Activated CD4-positive, alpha-beta T cell treated with anti-CD3 and anti-CD28 coated beads, Interleukin-2, amount 10 ng/mL, durations not matched to agents 7 days and 5 days (primary cell): ENCODE results near the gene TMC4. TPM values are rescaled to one million over a fixed set of nuclear protein-coding genes. Genes with fewer than 3 reads are reported as not detected.
"Not testable (repeated sequence)": the region's sequence is repeated elsewhere in the genome, so short reads cannot be mapped to it uniquely, and the experiment has no call there.

Source experiments
- CTCF ChIA-PET: fragments of 350-600 bp; sonication (Branson Sonifier 250); formaldehyde crosslinking; loops from one replicate; lab custom pipeline; 2021; ENCODE audit warnings: antibody characterized with exemption; lab: Charles Lee
- POLR2A ChIA-PET: fragments of 350-600 bp; sonication (Branson Sonifier 250); formaldehyde crosslinking; loops from one replicate; lab custom pipeline; 2021; ENCODE audit warnings: antibody characterized with exemption; lab: Charles Lee
- DNase-seq: peaks from one replicate; pipeline ENCODE4 v3.0.0-alpha.2; 2020
- H3K27ac Mint-ChIP-seq: one replicate; pipeline ENCODE4 v1.8.0; 2021; ENCODE audit warnings: mild to moderate bottlenecking, moderate library complexity, mixed read lengths
- H3K27me3 Mint-ChIP-seq: one replicate; pipeline ENCODE4 v1.8.0; 2021; ENCODE audit warnings: mixed read lengths
- H3K36me3 Mint-ChIP-seq: one replicate; pipeline ENCODE4 v1.8.0; 2021; ENCODE audit warnings: low read depth, mixed read lengths
- H3K4me1 Mint-ChIP-seq: one replicate; pipeline ENCODE4 v1.8.0; 2021; ENCODE audit warnings: mixed read lengths
- H3K4me3 Mint-ChIP-seq: one replicate; pipeline ENCODE4 v1.8.0; 2021; ENCODE audit warnings: mild to moderate bottlenecking, moderate library complexity, mixed read lengths
- H3K9me3 Mint-ChIP-seq: one replicate; pipeline ENCODE4 v1.8.0; 2021; ENCODE audit warnings: mixed read lengths
- total RNA-seq, 2 experiments: library from RNA; stranded (reverse); gene quantifications; one replicate each; pipeline ENCODE4 v1.2.3, GENCODE V29; 2021

TMC4 gene
- total RNA-seq, 2 experiments from 2014 or later = 4.6 to 4.9 TPM

GRCh38 chr19:54209058-54209810 is 36.3 kb upstream of the TMC4 start:
- H3K27me3 Mint-ChIP-seq = no peaks in the 10 kb centered on the region
- H3K4me3 Mint-ChIP-seq = no peak overlapping the region
- ChIA-PET POLR2A (no interaction called here), CTCF (no interaction called here)
- peaks cover 56% of the 10 kb centered on the region for H3K36me3 Mint-ChIP-seq
- peak overlapping the region; percentile 87 for H3K27ac Mint-ChIP-seq
- no peak for DNase-seq
- H3K9me3 Mint-ChIP-seq = no peaks in the 10 kb centered on the region
- H3K4me1 Mint-ChIP-seq = peaks cover 75% of the 10 kb centered on the region

GRCh38 chr19:54208784-54209057 is 35.8 kb upstream of the TMC4 start:
- no peak overlapping the region for H3K27ac Mint-ChIP-seq
- H3K27me3 Mint-ChIP-seq = no peaks in the 10 kb centered on the region
- peaks cover 78% of the 10 kb centered on the region for H3K4me1 Mint-ChIP-seq
- ChIA-PET CTCF (interaction anchor here (1.0 kb wide), 1 partner anchor 19 kb away, joined by 3 read pairs; the partner anchor contains the start of gene MBOAT7), POLR2A (interaction anchor here (0.6 kb wide), 1 partner anchor 1236 kb away, joined by 4 read pairs; no protein-coding TSS in a partner anchor)
- no peak overlapping the region for H3K4me3 Mint-ChIP-seq
- no peak for DNase-seq
- H3K36me3 Mint-ChIP-seq = peaks cover 59% of the 10 kb centered on the region
- no peaks in the 10 kb centered on the region for H3K9me3 Mint-ChIP-seq

- CTCF ChIA-PET = interaction anchor here (1.0 kb wide), 1 partner anchor 19 kb away, joined by 3 read pairs; the partner anchor contains the start of gene MBOAT7
- H3K4me1 Mint-ChIP-seq = peaks cover 83% of the 10 kb centered on the region
- peak; percentile 34 for DNase-seq
These were observed 35.2 kb upstream of the TMC4 start for GRCh38 chr19:54207983-54208783.

GRCh38 chr19:54207676-54207982 is 34.7 kb upstream of the TMC4 start:
- peaks cover 70% of the 10 kb centered on the region for H3K36me3 Mint-ChIP-seq

More at GRCh38 chr19:54207983-54208783, 35.2 kb upstream of the TMC4 start:
- H3K27me3 Mint-ChIP-seq = no peaks in the 10 kb centered on the region
- H3K27ac Mint-ChIP-seq = peak overlapping the region; percentile 51
- H3K4me3 Mint-ChIP-seq = peak overlapping the region; percentile 2
- POLR2A ChIA-PET = interaction anchor here (0.6 to 1.1 kb wide), 2 partner anchors 19 to 1236 kb away, joined by 4 read pairs; partner anchors contain the start of gene MBOAT7
- H3K36me3 Mint-ChIP-seq = peaks cover 65% of the 10 kb centered on the region
- no peaks in the 10 kb centered on the region for H3K9me3 Mint-ChIP-seq

GRCh38 chr19:54207193-54207592 is 34.2 kb upstream of the TMC4 start:
- H3K9me3 Mint-ChIP-seq, H3K27ac Mint-ChIP-seq, CTCF ChIA-PET, DNase-seq, H3K27me3 Mint-ChIP-seq, POLR2A ChIA-PET, H3K4me3 Mint-ChIP-seq: not testable (repeated sequence)
- Mint-ChIP-seq H3K36me3 (peaks cover 75% of the 10 kb centered on the region), H3K4me1 (peaks cover 93% of the 10 kb centered on the region)

More at GRCh38 chr19:54207676-54207982, 34.7 kb upstream of the TMC4 start:
- Mint-ChIP-seq H3K4me3 (peak overlapping the region; percentile 2), H3K4me1 (peaks cover 89% of the 10 kb centered on the region), H3K9me3 (no peaks in the 10 kb centered on the region), H3K27ac (peak overlapping the region; percentile 51), H3K27me3 (no peaks in the 10 kb centered on the region)
- ChIA-PET CTCF (interaction anchor here (1.0 kb wide), 1 partner anchor 18 kb away, joined by 3 read pairs; the partner anchor contains the start of gene MBOAT7), POLR2A (interaction anchor here (1.1 kb wide), 1 partner anchor 18 kb away, joined by 4 read pairs; the partner anchor contains the start of gene MBOAT7)
- DNase-seq = no peak

GRCh38 chr19:54206831-54207177 is 33.8 kb upstream of the TMC4 start:
- H3K4me3 Mint-ChIP-seq = no peak overlapping the region
- CTCF ChIA-PET = interaction anchor here (0.9 kb wide), 1 partner anchor 185 kb away, joined by 3 read pairs; no protein-coding TSS in a partner anchor
- no peaks in the 10 kb centered on the region for H3K27me3 Mint-ChIP-seq
- peaks cover 79% of the 10 kb centered on the region for H3K36me3 Mint-ChIP-seq
- H3K4me1 Mint-ChIP-seq = peaks cover 95% of the 10 kb centered on the region
- no peak overlapping the region for H3K27ac Mint-ChIP-seq
- no peak for DNase-seq
- POLR2A ChIA-PET = no interaction called here
- H3K9me3 Mint-ChIP-seq = no peaks in the 10 kb centered on the region

GRCh38 chr19:54206030-54206830 is 33.3 kb upstream of the TMC4 start:
- H3K27ac Mint-ChIP-seq = no peak overlapping the region
- POLR2A ChIA-PET = no interaction called here
- CTCF ChIA-PET = interaction anchor here (0.9 kb wide), 1 partner anchor 185 kb away, joined by 3 read pairs; no protein-coding TSS in a partner anchor
- peaks cover 83% of the 10 kb centered on the region for H3K36me3 Mint-ChIP-seq
- DNase-seq = no peak
- no peak overlapping the region for H3K4me3 Mint-ChIP-seq
- no peaks in the 10 kb centered on the region for H3K27me3 Mint-ChIP-seq
- H3K4me1 Mint-ChIP-seq = peaks cover 96% of the 10 kb centered on the region
- no peaks in the 10 kb centered on the region for H3K9me3 Mint-ChIP-seq

- Mint-ChIP-seq H3K4me3 (no peak overlapping the region), H3K27me3 (no peaks in the 10 kb centered on the region), H3K4me1 (peaks cover 87% of the 10 kb centered on the region), H3K9me3 (no peaks in the 10 kb centered on the region), H3K27ac (no peak overlapping the region), H3K36me3 (peaks cover 81% of the 10 kb centered on the region)
- POLR2A ChIA-PET = no interaction called here
- CTCF ChIA-PET = no interaction called here
- DNase-seq = no peak
These were observed 32.0 kb upstream of the TMC4 start for GRCh38 chr19:54204767-54205468.

GRCh38 chr19:54203151-54203611 is 30.2 kb upstream of the TMC4 start:
- no peaks in the 10 kb centered on the region for H3K27me3 Mint-ChIP-seq
- POLR2A ChIA-PET = interaction anchor here (0.7 kb wide), 1 partner anchor 12 kb away, joined by 4 read pairs; the partner anchor contains the start of gene TSEN34
- CTCF ChIA-PET = interaction anchor here (1.3 kb wide), 1 partner anchor 8 kb away, joined by 3 read pairs; no protein-coding TSS in a partner anchor
- H3K36me3 Mint-ChIP-seq = peaks cover 74% of the 10 kb centered on the region
- peaks cover 74% of the 10 kb centered on the region for H3K4me1 Mint-ChIP-seq
- H3K4me3 Mint-ChIP-seq = peak overlapping the region; percentile 92
- H3K27ac Mint-ChIP-seq = peak overlapping the region; percentile 54
- DNase-seq = no peak
- no peaks in the 10 kb centered on the region for H3K9me3 Mint-ChIP-seq

- H3K4me1 Mint-ChIP-seq = peaks cover 62% of the 10 kb centered on the region
- ChIA-PET CTCF (interaction anchor here (1.3 kb wide), 1 partner anchor 9 kb away, joined by 3 read pairs; no protein-coding TSS in a partner anchor), POLR2A (no interaction called here)
- peaks cover 62% of the 10 kb centered on the region for H3K36me3 Mint-ChIP-seq
- DNase-seq = no peak
- no peaks in the 10 kb centered on the region for H3K9me3 Mint-ChIP-seq
- H3K27me3 Mint-ChIP-seq = no peaks in the 10 kb centered on the region
- peak overlapping the region; percentile 99 for H3K27ac Mint-ChIP-seq
- peak overlapping the region; percentile 92 for H3K4me3 Mint-ChIP-seq
These were observed 29.0 kb upstream of the TMC4 start for GRCh38 chr19:54201980-54202379.

- no peaks in the 10 kb centered on the region for H3K9me3 Mint-ChIP-seq
- H3K36me3 Mint-ChIP-seq = peaks cover 54% of the 10 kb centered on the region
- ChIA-PET POLR2A (interaction anchor here (0.7 to 1.1 kb wide), 4 partner anchors 10 to 1452 kb away, joined by 3 to 5 read pairs (median 3); partner anchors contain the start of genes LENG1 and MBOAT7), CTCF (interaction anchor here (1.1 to 1.3 kb wide), 2 partner anchors 9 to 10 kb away, joined by 3 to 5 read pairs; partner anchors contain the start of gene TSEN34)
- H3K4me3 Mint-ChIP-seq = peak overlapping the region; percentile 92
- H3K4me1 Mint-ChIP-seq = peaks cover 55% of the 10 kb centered on the region
- DNase-seq = no peak
- H3K27me3 Mint-ChIP-seq = no peaks in the 10 kb centered on the region
- H3K27ac Mint-ChIP-seq = peak overlapping the region; percentile 99
These were observed 28.3 kb upstream of the TMC4 start for GRCh38 chr19:54201172-54201701.
